ENCODE results near the gene ZNF341. TPM values are rescaled to one million over a fixed set of nuclear protein-coding genes. Genes with fewer than 3 reads are reported as not detected.

ZNF341 gene
- polyA plus RNA-seq, 1 donor from 2014 or later: 1.2 TPM

- no peaks in the 10 kb centered on the region for H3K79me2 ChIP-seq (replicated peaks; ENCODE audit: insufficient read depth, low read length)
- no peaks in the 10 kb centered on the region for H3K9me3 ChIP-seq (ENCODE audit: low read length)
- no peaks in the 10 kb centered on the region for H3K36me3 ChIP-seq (ENCODE audit: insufficient read depth, low read length)
- H3K4me3 ChIP-seq (ENCODE audit: low read length): no peak overlapping the region
- no peak for TF ChIP-seq POLR2AphosphoS5 (IDR thresholded peaks at IDR 0.05)
- TF ChIP-seq RAD21 (conservative IDR thresholded peaks at IDR 0.05): no peak
- TF ChIP-seq EZH2 (IDR thresholded peaks at IDR 0.05; ENCODE audit: borderline replicate concordance, insufficient read depth, low read length, poor library complexity, severe bottlenecking): no peak
- no peak for TF ChIP-seq TAF1 (IDR thresholded peaks at IDR 0.05; ENCODE audit: low read depth)
- no peak for TF ChIP-seq SMC3 (conservative IDR thresholded peaks at IDR 0.05; ENCODE audit: poor library complexity)
- TF ChIP-seq MXI1 (conservative IDR thresholded peaks at IDR 0.05; ENCODE audit: poor library complexity, severe bottlenecking): no peak
- TF ChIP-seq REST (IDR thresholded peaks at IDR 0.05; ENCODE audit: borderline replicate concordance): no peak
- no peak for TF ChIP-seq EP300 (conservative IDR thresholded peaks at IDR 0.05; ENCODE audit: poor library complexity, severe bottlenecking)
- no peak for TF ChIP-seq CTCF (IDR thresholded peaks at IDR 0.05; ENCODE audit: poor library complexity, severe bottlenecking)
- no peak overlapping the region for H3K4me2 ChIP-seq (ENCODE audit: low read length)
- no peaks in the 10 kb centered on the region for H3K9me2 ChIP-seq (ENCODE audit: insufficient read depth, low read length)
- no peak overlapping the region for H3K27ac ChIP-seq (ENCODE audit: low read length)
- no peaks in the 10 kb centered on the region for H4K20me1 ChIP-seq (ENCODE audit: insufficient read depth)
- no peak overlapping the region for H2AFZ ChIP-seq (ENCODE audit: low read depth, low read length)
- no peaks in the 10 kb centered on the region for H3F3A ChIP-seq (ENCODE audit: insufficient read depth, low read length, poor library complexity, severe bottlenecking)
- no peaks in the 10 kb centered on the region for H3K27me3 ChIP-seq (ENCODE audit: insufficient read depth, low read depth, low read length)
- H3K9ac ChIP-seq (ENCODE audit: low read length): no peak overlapping the region
These were observed 6.1 kb upstream of the ZNF341 start for GRCh38 chr20:33725607-33726264.

DNA sequence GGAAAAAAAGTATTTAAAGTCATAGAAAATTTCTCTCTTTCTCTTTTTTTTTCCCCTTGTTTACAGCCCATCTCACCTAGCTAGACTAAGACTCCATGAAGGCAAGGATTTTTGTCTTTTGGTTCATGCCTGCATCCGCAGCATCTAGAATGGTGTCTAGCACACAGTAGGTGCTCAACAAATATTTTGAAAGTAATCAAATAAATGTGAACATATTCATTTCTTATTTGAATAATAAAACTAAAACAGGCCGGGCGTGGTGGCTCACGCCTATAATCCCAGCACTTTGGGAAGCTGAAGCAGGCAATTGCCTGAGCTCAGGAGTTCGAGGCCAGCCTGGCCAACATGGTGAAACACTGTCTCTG is 4.7 kb upstream of the ZNF341 start:
- Histone ChIP-seq H3K9me3 (ENCODE audit: low read length) (no peaks in the 10 kb centered on the region), H3K27me3 (ENCODE audit: insufficient read depth, low read depth, low read length) (no peaks in the 10 kb centered on the region), H3K4me3 (ENCODE audit: low read length) (no peak overlapping the region), H2AFZ (ENCODE audit: low read depth, low read length) (no peak overlapping the region), H3K9me2 (ENCODE audit: insufficient read depth, low read length) (no peaks in the 10 kb centered on the region), H3K4me2 (ENCODE audit: low read length) (no peak overlapping the region), H3F3A (ENCODE audit: insufficient read depth, low read length, poor library complexity, severe bottlenecking) (no peaks in the 10 kb centered on the region), H4K20me1 (ENCODE audit: insufficient read depth) (no peaks in the 10 kb centered on the region), H3K79me2 (replicated peaks; ENCODE audit: insufficient read depth, low read length) (no peaks in the 10 kb centered on the region), H3K9ac (ENCODE audit: low read length) (no peak overlapping the region), H3K36me3 (ENCODE audit: insufficient read depth, low read length) (no peaks in the 10 kb centered on the region), H3K27ac (ENCODE audit: low read length) (no peak overlapping the region)
- TF ChIP-seq REST (IDR thresholded peaks at IDR 0.05; ENCODE audit: borderline replicate concordance) (no peak), MXI1 (conservative IDR thresholded peaks at IDR 0.05; ENCODE audit: poor library complexity, severe bottlenecking) (no peak), SMC3 (conservative IDR thresholded peaks at IDR 0.05; ENCODE audit: poor library complexity) (no peak), TAF1 (IDR thresholded peaks at IDR 0.05; ENCODE audit: low read depth) (no peak), EZH2 (IDR thresholded peaks at IDR 0.05; ENCODE audit: borderline replicate concordance, insufficient read depth, low read length, poor library complexity, severe bottlenecking) (no peak), CTCF (IDR thresholded peaks at IDR 0.05; ENCODE audit: poor library complexity, severe bottlenecking) (no peak), POLR2AphosphoS5 (IDR thresholded peaks at IDR 0.05) (no peak), RAD21 (conservative IDR thresholded peaks at IDR 0.05) (no peak), EP300 (conservative IDR thresholded peaks at IDR 0.05; ENCODE audit: poor library complexity, severe bottlenecking) (no peak)

All from neural cell (in vitro differentiated cells).